ENCODE data around the gene AP2B1. TPM values are rescaled to one million over a fixed set of nuclear protein-coding genes. Genes with fewer than 3 reads are reported as not detected.

The AP2B1 gene
- total RNA-seq, 1 experiment from 2014 or later = 195 TPM

GRCh38 chr17:35683591-35683990 lies 96.5 kb downstream of the AP2B1 start (continued):
- no peak for TF ChIP-seq EMX1 (CRISPR knock-in tag; IDR thresholded peaks at IDR 0.05)
- TF ChIP-seq PRDM15 (CRISPR knock-in tag; IDR thresholded peaks at IDR 0.05) = no peak
- TF ChIP-seq PRRX2 (CRISPR knock-in tag; IDR thresholded peaks at IDR 0.05) = no peak
- TF ChIP-seq USF2 (CRISPR knock-in tag; IDR thresholded peaks at IDR 0.05) = no peak
- TF ChIP-seq NFYB (CRISPR knock-in tag; conservative IDR thresholded peaks at IDR 0.05; ENCODE audit: low read depth) = no peak
- no peak for TF ChIP-seq ZNF671 (CRISPR knock-in tag; IDR thresholded peaks at IDR 0.05)
- no peak for TF ChIP-seq TEAD4 (CRISPR knock-in tag; IDR thresholded peaks at IDR 0.05)
- no peak for TF ChIP-seq AR (CRISPR knock-in tag; IDR thresholded peaks at IDR 0.05)

- no peaks in the 10 kb centered on the region for H3K9me3 Mint-ChIP-seq
- peak; percentile 94 for ATAC-seq
Observed at GRCh38 chr17:35684055-35684802, 97.1 kb downstream of the AP2B1 start.

More at GRCh38 chr17:35684055-35684802, 97.1 kb downstream of the AP2B1 start:
- no peak for TF ChIP-seq ZNF671 (CRISPR knock-in tag; IDR thresholded peaks at IDR 0.05)
- no peak for TF ChIP-seq ZNF512 (CRISPR knock-in tag; IDR thresholded peaks at IDR 0.05; ENCODE audit: borderline replicate concordance)
- TF ChIP-seq FOXK1 (CRISPR knock-in tag; IDR thresholded peaks at IDR 0.05) = no peak
- TF ChIP-seq NFYB (CRISPR knock-in tag; conservative IDR thresholded peaks at IDR 0.05; ENCODE audit: low read depth) = no peak
- TF ChIP-seq ZNF219 (CRISPR knock-in tag; IDR thresholded peaks at IDR 0.05; ENCODE audit: borderline replicate concordance) = no peak
- TF ChIP-seq NFATC4 (CRISPR knock-in tag; IDR thresholded peaks at IDR 0.05) = no peak
- TF ChIP-seq GTF2I (CRISPR knock-in tag; conservative IDR thresholded peaks at IDR 0.05) = no peak
- no peak for TF ChIP-seq RORB (CRISPR knock-in tag; IDR thresholded peaks at IDR 0.05)
- Mint-ChIP-seq H3K27me3 (ENCODE audit: low read depth) (no peaks in the 10 kb centered on the region), H3K4me3 (no peak overlapping the region), H3K4me1 (peaks cover 26% of the 10 kb centered on the region), H3K27ac (peak overlapping the region; percentile 46), H3K36me3 (peaks cover 39% of the 10 kb centered on the region)
- POLR2A ChIA-PET = no interaction called here
- CTCF ChIA-PET = interaction anchor here (0.6 to 1.6 kb wide), 5 partner anchors 44 to 95 kb away, joined by 3 to 7 read pairs (median 4); no protein-coding TSS in a partner anchor
- DNase-seq (ENCODE audit: low spot score) = no peak
